ENCODE data around the gene HARBI1.
A peak's percentile ranks its signal among the peaks of the same experiment; 100 is the strongest.
"Not testable (repeated sequence)": the region's sequence is repeated elsewhere in the genome, so short reads cannot be mapped to it uniquely, and the experiment has no call there.

The HARBI1 gene

GRCh38 chr11:46594785-46595184 lies 22.2 kb downstream of the HARBI1 start:
- DNase-seq = no peak

- no peak for DNase-seq
These were observed 22.7 kb downstream of the HARBI1 start for GRCh38 chr11:46594374-46594700.

GRCh38 chr11:46593550-46594373 lies 23.3 kb downstream of the HARBI1 start, which contains the start of gene AMBRA1:
Gene AMBRA1, minus strand, starts transcription at chr11:46594023. Its CDS starts 45,643 bp downstream, at chr11:46548380.
- DNase-seq = peak; percentile 97

GRCh38 chr11:46590740-46591605 lies 26.1 kb downstream of the HARBI1 start:
- DNase-seq = no peak

GRCh38 chr11:46588915-46589314 lies 28.1 kb downstream of the HARBI1 start:
- DNase-seq = peak; percentile 41

GRCh38 chr11:46588131-46588530 lies 28.9 kb downstream of the HARBI1 start:
- DNase-seq = no peak

- not testable (repeated sequence) for DNase-seq
These were observed 33.5 kb downstream of the HARBI1 start for GRCh38 chr11:46583513-46583912.

- DNase-seq = no peak
These were observed 34.4 kb downstream of the HARBI1 start for GRCh38 chr11:46582588-46582987.

GRCh38 chr11:46577058-46577457 lies 40.0 kb downstream of the HARBI1 start:
- no peak for DNase-seq

- no peak for DNase-seq
These were observed 42.4 kb downstream of the HARBI1 start for GRCh38 chr11:46574656-46575055.

- no peak for DNase-seq
These were observed 46.1 kb downstream of the HARBI1 start for GRCh38 chr11:46570790-46571398.

- peak; percentile 71 for DNase-seq
These were observed 51.7 kb downstream of the HARBI1 start for GRCh38 chr11:46565232-46565840.

- no peak for DNase-seq
These were observed 52.6 kb downstream of the HARBI1 start for GRCh38 chr11:46564459-46564858.

GRCh38 chr11:46562527-46562926 lies 54.5 kb downstream of the HARBI1 start:
- DNase-seq = no peak

- peak; percentile 58 for DNase-seq
These were observed 56.6 kb downstream of the HARBI1 start for GRCh38 chr11:46560300-46560991.

GRCh38 chr11:46559815-46560214 lies 57.2 kb downstream of the HARBI1 start:
- DNase-seq = no peak

- peak; percentile 89 for DNase-seq
These were observed 59.3 kb downstream of the HARBI1 start for GRCh38 chr11:46557684-46558151.

- no peak for DNase-seq
These were observed 61.6 kb downstream of the HARBI1 start for GRCh38 chr11:46555267-46556054.

GRCh38 chr11:46554213-46555147 lies 62.5 kb downstream of the HARBI1 start:
- DNase-seq = no peak

- DNase-seq = no peak
These were observed 63.2 kb downstream of the HARBI1 start for GRCh38 chr11:46553814-46554212.

Data from hematopoietic multipotent progenitor cell treated with erythropoietin and hydrocortisone succinate and interleukin-3 and kit ligand, for 6 days (in vitro differentiated cells).